ENCODE data around the gene HOXA4. TPM values are rescaled to one million over a fixed set of nuclear protein-coding genes. Genes with fewer than 3 reads are reported as not detected.

Gene HOXA4
- total and polyA plus RNA-seq, 11 donors = 0.23 to 2.6 (median 0.82) TPM; not detected in 1

DNA sequence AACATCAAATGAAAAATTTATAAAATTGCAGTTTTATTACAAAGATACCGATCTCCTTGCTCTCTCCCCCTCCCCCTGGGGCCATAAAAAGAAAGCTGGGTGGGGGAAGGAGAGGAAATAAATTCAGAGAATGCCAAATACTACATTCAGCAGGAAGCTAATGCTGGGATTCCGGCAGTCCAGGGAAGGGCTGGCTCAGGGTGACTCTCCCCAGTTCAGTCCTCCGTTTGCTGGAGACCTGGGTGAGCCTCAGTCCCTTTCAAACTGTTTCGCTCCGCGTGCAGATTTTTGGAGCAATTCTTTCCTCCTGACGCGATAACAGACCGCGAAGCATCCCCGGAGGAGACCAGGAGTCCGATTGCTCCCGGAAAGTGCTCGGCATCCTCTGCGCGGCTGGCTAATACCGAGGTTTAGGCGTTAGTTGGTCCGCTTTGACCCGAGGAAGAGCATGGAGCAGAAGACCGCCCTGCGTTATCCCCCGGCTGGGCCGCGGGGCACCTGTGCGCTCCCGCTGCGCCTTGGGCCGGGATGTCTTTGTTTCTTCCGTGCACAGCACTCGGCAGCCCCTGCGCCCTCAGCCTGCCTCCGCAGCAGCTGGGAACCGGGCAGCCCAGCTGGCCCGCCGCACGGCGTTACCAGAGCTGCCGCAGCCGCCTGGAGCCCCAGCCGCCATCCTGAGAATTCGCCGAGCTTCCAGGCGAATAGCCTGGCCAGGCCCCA is 24.2 kb downstream of the HOXA4 start:
- DNase-seq = no peak
- ATAC-seq = peak in 1 of 4 donors; percentile 20
- Histone ChIP-seq H3K4me1 (peaks cover 0 to 38% (median 8%) of the 10 kb centered on the region in 12 donors), H3K9me3 (no peaks in the 10 kb centered on the region), H3K27me3 (peaks cover 63 to 100% (median 97%) of the 10 kb centered on the region in 9 donors), H3K4me3 (peak overlapping the region in 10 of 12 donors; percentile 2 to 51 (median 26)), H3K27ac (peak overlapping the region in 9 of 12 donors; percentile 2 to 93 (median 67)), H3K36me3 (no peaks in the 10 kb centered on the region)
- TF ChIP-seq POLR2A (IDR thresholded peaks at IDR 0.05) = no peak
- TF ChIP-seq, protein P1, sequence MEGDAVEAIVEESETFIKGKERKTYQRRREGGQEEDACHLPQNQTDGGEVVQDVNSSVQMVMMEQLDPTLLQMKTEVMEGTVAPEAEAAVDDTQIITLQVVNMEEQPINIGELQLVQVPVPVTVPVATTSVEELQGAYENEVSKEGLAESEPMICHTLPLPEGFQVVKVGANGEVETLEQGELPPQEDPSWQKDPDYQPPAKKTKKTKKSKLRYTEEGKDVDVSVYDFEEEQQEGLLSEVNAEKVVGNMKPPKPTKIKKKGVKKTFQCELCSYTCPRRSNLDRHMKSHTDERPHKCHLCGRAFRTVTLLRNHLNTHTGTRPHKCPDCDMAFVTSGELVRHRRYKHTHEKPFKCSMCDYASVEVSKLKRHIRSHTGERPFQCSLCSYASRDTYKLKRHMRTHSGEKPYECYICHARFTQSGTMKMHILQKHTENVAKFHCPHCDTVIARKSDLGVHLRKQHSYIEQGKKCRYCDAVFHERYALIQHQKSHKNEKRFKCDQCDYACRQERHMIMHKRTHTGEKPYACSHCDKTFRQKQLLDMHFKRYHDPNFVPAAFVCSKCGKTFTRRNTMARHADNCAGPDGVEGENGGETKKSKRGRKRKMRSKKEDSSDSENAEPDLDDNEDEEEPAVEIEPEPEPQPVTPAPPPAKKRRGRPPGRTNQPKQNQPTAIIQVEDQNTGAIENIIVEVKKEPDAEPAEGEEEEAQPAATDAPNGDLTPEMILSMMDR (IDR thresholded peaks at IDR 0.05) = no peak
- 4 to 16% (median 12%) methylated on average over 13 to 44 of the region's 44 CpGs for WGBS, 4 donors
- intact Hi-C loops (cut with DNase I) = no loop called here

DNA sequence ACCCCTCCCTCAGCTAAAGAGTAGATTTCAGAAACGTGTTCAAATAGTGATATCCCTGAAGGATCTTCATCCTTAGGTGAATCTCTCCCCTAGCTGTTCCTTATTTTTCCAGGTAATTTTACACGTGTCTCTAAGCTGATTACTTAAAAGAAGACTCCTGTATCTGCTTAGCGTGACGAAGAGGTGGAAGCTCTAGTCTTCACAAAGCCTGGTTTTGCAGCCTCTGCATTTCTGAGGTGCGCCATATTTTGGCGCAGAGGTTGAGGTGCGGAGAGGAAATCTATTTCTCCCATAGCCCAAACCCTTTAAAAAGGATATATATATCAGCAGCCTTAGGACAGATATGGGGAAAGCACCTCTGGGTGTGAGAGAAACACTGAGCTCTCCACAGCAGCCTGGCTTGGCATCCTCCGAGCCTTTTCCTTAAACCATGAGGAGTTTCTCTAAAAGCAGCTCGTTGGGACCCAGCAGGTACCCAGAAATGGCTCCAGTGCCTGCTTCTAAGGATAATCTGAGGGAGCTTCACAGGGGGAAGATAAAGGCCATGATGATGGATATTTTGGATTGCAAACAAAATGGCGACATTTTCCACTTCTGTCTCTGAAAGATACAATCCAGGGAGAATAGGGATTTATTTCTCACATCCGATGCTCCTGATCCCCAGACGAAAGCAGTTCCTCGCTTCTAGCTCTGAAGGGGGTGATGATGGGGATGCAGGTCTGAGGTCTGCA is 25.1 kb downstream of the HOXA4 start:
- no peak for ATAC-seq
- WGBS, 4 donors = 18 to 42% (median 29%) methylated on average over 13 of the region's 13 CpGs
- H3K27me3 ChIP-seq = peaks cover 59 to 100% (median 98%) of the 10 kb centered on the region in 9 donors
- peaks cover 0 to 32% (median 9%) of the 10 kb centered on the region in 12 donors for H3K4me1 ChIP-seq
- intact Hi-C loops (cut with DNase I) = no loop called here
- no peak for TF ChIP-seq POLR2A (IDR thresholded peaks at IDR 0.05)
- no peaks in the 10 kb centered on the region for H3K9me3 ChIP-seq
- H3K36me3 ChIP-seq = no peaks in the 10 kb centered on the region
- no peak for DNase-seq
- H3K4me3 ChIP-seq = no peak overlapping the region
- peak overlapping the region in 3 of 12 donors; percentile 81 to 93 (median 85) for H3K27ac ChIP-seq

- ATAC-seq (no peak), DNase-seq (no peak)
- H3K27me3 ChIP-seq = peaks cover 58 to 100% (median 97%) of the 10 kb centered on the region in 9 donors
- no peaks in the 10 kb centered on the region for H3K36me3 ChIP-seq
- H3K9me3 ChIP-seq = no peaks in the 10 kb centered on the region
- peak overlapping the region in 2 of 12 donors; percentile 43 for H3K4me3 ChIP-seq
- peak overlapping the region in 3 of 12 donors; percentile 60 to 93 (median 60) for H3K27ac ChIP-seq
- H3K4me1 ChIP-seq = peaks cover 0 to 29% (median 8%) of the 10 kb centered on the region in 12 donors
- WGBS, 4 donors = 12 to 23% (median 20%) methylated on average over 13 of the region's 13 CpGs
- no peak for TF ChIP-seq POLR2A (IDR thresholded peaks at IDR 0.05)
- TF ChIP-seq, protein P1 (IDR thresholded peaks at IDR 0.05) = no peak
- intact Hi-C loops (cut with DNase I) = no loop called here
Measured at GRCh38 chr7:27104341-27105058, 26.1 kb downstream of the HOXA4 start.

DNA sequence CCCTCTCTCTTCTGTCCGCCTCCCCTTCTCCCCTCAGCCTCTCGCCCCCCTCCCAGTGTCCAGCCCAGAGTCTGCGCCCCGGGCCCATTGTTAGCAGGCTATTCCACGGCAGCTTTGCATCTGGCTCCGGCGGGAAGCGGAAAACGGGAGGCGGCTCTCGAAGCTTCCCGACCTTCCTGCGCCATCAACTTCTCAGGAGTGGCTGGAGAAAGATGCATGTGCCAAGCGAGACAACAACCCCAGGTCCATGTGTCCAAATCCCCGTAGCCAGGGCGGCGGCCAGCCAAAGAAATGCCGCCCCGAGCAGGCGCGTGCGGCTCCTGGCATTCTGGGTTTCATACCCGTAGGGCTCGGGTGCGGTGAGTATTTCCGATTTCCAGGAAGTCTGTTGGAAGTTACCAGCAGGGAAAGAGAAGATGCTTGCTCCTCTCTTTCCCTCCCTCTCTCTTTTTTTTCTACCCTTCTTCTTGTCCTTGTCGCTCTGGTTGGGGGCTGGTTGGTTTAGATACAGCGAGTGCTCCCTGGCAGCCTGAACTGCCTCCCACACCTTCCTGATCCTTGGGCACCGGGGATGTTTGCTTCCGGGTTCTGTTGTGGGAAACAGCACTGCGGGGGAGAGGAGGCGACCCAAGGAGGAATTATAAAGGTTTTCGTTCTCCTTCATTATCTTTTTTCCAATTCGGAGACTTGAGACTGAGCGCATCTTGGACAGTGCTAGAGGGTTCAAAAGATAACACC is 26.9 kb downstream of the HOXA4 start:
- H3K9me3 ChIP-seq = no peaks in the 10 kb centered on the region
- TF ChIP-seq, protein P1 (IDR thresholded peaks at IDR 0.05) = no peak
- no peak for TF ChIP-seq POLR2A (IDR thresholded peaks at IDR 0.05)
- H3K36me3 ChIP-seq = no peaks in the 10 kb centered on the region
- H3K4me3 ChIP-seq = peak overlapping the region in 7 of 12 donors; percentile 5 to 43 (median 34)
- peaks cover 0 to 33% (median 9%) of the 10 kb centered on the region in 12 donors for H3K4me1 ChIP-seq
- peaks cover 62 to 100% (median 97%) of the 10 kb centered on the region in 9 donors for H3K27me3 ChIP-seq
- DNase-seq = no peak
- no peak for ATAC-seq
- peak overlapping the region in 5 of 12 donors; percentile 42 to 93 (median 60) for H3K27ac ChIP-seq
- intact Hi-C loops (cut with DNase I) = no loop called here
- WGBS, 4 donors = 6 to 12% (median 10%) methylated on average over 34 to 35 of the region's 35 CpGs
